ENCODE measurements around the gene ZNF675.
"Not testable (repeated sequence)": the region's sequence is repeated elsewhere in the genome, so short reads cannot be mapped to it uniquely, and the experiment has no call there.

Gene ZNF675

DNA sequence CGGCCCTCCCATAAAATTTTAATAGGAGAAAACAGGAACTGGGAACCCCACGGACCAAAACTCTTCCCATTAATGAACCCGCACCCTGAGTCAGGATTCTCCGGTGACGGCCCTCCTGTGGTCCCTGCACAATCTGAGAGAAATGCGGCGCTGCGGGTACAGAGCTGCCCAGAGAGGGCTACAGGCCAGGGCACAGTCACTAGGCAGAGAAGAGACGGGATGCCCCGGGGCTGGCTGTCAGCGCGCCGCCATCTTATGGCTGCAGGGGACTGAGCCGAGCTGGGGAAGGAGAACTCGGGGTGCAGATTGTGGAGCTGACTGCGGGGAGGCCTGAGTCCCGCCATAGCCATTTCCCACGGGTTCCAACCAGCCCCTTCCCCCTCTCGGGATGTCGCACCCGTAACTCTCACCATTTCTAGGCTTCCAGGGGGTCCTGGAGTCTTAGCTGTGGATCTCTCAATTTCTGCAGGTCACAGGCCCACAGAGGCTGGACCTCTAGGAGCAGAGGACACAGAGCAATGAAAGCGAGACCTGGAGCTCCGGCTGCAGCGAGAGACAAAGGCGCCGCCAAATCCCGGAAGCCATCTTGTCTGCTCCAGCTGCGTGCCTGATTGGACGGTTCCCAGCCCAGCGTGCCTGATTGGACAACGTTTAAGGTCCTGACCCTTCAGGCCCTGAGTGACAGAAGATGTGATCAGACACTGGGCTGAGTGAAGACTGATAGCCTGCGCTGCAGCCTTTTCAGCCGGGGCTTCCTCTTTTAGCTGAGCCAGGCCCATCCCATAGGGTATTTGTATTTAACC, at the start of gene ZNF675:
ZNF675 (minus strand) TSS at position 592 of the 803 bp plus-strand sequence; CDS start at position 413, 179 bp downstream.
- DNase-seq (ENCODE audit: low read depth, low spot score), result peak; percentile 84

DNA sequence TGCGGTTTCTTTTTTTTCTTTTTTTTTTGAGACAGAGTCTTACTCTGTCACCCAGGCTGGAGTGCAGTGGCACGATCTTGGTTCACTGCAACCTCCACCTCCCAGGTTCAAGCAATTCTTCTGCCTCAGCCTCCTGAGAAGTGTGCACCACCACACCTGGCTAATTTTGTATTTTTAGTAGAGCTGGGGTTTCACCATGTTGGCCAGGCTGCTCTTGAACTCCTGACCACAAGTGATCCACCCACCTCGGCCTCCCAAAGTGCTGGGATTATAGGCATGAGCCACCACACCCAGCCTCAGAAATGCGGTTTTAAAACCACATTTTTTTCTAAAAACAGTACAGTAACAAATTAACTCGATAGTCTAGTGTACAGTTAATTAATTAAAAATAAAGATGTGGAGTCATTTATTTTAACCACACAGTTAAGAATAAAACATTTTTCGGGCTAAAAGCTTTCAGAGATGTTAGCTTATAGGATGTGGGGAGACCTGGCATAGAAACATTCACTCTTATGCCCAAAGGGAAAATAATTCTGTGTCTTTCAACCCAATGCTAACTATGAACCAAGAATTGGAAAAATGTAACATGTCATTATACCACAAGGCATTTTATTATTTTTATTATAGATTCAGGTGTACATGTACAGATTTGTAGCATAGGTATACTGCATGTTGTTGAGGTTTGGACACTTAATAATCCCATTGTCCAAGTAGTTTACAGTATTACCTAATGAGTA, 43.9 kb upstream of the ZNF675 start:
- not testable (repeated sequence) for DNase-seq (ENCODE audit: low read depth, low spot score)

DNA sequence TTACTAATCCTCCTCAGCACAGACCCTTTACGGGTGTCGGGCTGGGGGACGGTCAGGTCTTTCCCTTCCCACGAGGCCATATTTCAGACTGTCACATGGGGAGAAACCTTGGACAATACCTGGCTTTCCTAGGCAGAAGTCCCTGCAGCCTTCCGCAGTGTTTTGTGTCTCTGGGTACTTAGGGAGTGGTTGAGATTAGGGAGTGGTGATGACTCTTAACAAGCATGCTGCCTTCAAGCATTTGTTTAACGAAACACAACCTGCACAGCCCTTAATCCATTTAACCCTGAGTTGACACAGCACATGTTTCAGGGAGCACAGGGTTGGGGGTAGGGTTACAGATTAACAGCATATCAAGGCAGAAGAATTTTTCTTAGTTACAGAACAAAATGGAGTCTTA, 37.1 kb upstream of the ZNF675 start:
- DNase-seq (ENCODE audit: low read depth, low spot score), result not testable (repeated sequence)

DNA sequence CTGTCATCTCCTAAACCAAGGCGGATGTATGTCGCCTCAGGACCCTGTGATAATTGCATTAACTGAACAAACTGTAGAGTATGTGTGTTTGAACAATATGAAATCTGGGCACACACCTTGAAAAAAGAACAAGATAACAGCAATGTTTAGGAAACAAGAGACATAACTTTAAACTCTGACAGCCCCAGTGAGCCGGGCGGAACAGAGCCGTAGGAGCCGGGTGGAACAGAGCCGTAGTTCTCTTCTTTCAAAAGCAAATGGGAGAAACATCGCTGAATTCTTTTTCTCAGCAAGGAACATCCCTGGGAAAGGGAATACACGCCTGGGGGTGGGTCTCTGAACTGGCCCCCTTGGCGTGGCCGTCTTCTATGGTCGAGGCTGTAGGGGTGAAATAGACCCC, 31.8 kb upstream of the ZNF675 start:
- DNase-seq (ENCODE audit: low read depth, low spot score), result no peak

DNA sequence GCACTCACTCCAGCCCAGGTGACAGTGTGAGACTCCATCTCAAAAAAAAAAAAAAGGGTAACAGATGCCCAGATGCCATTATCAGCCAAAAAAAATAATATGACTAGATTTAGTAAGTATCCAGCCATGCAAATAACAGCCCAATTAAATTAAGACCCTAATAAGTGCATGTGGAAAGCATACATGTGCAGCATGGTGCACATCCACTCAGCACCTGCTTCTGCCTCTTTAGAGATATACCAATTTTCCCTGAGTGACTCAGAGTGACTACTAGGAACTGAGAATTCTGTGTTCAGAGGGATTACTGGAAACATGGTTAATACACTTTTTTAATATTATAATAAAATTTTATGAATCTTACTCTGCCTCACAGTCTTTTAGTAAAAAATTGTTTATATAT, 29.8 kb upstream of the ZNF675 start:
- no peak for DNase-seq (ENCODE audit: low read depth, low spot score)

DNA sequence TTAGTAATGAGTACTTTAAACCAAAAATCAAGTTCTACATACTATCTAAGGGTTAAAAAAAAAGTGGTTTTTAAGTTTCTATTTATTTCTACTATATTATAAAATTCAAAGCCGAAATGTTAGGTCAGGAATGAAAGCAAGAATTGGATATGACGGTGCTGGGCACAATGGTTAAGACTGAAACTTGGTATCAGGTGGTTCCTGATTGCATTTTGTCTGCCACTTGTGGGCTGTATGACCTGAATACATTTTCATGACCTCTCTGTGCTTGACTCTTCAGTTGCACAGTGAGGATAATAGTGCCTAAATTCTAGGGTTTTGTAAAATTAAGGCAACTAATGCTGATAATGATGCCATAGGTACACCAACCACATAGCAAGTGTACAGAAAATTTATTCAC, 22.3 kb upstream of the ZNF675 start:
- DNase-seq (ENCODE audit: low read depth, low spot score), result no peak

DNA sequence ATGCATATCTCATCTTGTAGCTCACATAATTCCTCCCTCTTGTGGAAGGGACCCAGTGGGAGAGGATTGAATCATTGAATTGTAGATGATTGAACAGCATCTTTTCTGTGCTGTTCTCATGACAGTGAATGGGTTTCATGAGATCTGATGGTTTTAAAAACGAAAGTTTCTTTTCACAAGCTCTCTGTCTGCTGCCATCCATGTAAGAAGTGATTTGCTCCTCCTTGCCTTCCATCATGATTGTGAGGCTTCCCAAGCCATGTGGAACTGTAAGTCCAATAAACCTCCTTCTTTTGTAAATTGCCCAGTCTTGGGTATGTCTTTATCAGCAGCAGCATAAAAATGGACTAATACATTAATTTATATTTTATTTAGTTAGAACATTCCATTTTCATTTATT, 19.6 kb upstream of the ZNF675 start:
- no peak for DNase-seq (ENCODE audit: low read depth, low spot score)

DNA sequence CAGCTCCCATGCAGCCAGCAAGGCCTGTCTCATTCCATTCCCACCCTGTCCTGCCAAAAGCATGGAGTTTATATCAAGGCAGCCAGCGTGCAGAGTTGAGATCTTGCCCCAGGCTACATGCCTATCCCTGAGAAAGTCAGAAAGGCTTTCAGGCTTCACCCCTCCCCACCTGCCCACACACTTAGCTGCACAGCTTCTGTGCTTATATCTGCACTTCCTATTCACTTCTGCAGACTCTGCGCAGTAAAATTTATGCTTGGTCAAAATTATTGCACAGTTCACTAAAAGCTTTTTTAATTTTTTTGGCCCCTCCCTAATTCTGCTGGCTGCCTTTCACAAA, 12.5 kb upstream of the ZNF675 start:
- no peak for DNase-seq (ENCODE audit: low read depth, low spot score)

DNA sequence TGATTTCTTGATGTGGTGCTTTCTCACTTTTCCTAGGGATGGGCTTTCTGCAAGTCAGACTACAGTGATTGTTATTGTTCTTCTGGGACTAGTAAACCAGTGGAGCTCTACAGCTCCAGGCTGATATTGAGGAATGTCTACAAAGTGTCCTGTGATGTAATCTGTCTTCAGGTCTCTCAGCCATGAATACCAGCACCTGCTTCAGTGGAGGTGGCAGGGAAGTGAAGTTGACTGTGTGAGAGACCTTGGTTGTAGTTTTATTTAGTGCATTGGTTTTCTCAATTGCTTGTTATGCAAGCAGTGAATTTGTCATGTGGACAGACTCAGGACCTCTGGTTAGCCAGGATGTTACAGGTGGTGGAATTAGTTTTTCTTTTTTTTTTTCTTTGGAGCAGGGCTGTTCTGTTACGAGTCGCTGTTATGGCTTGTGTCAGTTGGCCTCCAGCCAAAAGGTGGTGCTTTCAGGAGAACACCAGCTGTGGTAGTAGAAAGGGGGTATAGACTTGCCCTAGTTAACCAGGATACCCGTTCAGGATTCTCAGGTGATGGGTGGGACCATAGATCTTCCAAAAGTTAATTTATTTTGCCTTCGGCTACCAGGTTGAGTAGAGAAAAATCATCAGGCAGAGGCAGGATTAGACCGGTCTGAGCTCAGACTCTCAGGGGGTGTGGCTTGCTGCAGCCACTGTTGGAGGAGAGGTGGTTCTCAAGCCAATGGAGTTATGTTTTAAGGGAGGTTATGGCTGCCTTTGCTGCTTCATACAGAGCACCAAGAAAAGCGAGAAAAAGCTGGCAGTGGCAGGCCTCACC, 11.9 kb upstream of the ZNF675 start:
- DNase-seq (ENCODE audit: low read depth, low spot score), result no peak

DNA sequence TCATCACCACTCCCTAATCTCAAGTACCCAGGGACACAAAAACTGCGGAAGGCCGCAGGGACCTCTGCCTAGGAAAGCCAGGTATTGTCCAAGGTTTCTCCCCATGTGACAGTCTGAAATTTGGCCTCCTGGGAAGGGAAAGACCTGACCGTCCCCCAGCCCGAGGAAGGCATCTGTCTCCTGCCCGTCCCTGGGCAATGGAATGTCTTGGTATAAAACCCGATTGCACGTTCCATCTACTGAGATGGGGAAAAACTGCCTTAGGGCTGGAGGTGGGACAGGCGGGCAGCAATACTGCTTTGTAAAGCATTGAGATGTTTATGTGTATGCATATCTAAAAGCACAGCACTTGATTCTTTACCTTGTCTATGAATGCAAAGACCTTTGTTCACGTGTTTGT, 5.9 kb upstream of the ZNF675 start:
- DNase-seq (ENCODE audit: low read depth, low spot score), result not testable (repeated sequence)

DNA sequence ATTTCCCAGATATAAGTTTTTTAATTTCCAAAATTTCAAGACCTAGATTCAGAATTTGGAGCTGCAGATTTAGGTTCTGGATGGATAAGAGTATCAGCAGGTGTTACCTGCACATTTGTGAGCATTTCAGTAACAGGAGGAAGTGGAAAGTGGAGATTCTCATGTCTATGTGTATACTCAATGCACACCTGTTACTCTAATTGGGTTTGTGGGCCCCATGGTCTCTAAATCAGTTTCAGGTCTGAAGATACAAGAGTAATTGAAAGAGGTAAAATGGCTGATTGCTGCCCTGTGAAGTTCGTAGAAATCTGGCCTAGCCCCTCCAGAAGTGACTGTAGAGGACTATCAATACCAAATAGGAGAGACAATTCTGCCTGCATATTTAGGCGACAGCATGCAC, 13.9 kb downstream of the ZNF675 start:
- DNase-seq (ENCODE audit: low read depth, low spot score), result no peak

DNA sequence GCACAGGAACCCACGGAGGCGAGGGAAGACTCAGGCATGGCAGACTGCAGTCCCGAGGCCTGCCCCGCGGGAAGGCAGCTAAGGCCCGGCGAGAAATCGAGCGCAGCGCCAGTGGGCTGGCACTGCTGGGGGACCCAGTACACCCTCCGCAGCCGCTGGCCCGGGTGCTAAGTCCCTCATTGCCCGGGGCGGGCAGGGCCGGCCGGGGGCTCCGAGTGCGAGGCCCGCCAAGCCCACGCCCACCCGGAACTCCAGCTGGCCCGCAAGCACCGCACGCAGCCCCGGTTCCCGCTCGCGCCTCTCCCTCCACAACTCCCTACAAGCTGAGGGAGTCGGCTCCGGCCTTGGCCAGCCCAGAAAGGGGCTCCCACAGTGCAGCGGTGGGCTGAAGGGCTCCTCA, 18.4 kb downstream of the ZNF675 start:
- DNase-seq (ENCODE audit: low read depth, low spot score), result not testable (repeated sequence)

DNA sequence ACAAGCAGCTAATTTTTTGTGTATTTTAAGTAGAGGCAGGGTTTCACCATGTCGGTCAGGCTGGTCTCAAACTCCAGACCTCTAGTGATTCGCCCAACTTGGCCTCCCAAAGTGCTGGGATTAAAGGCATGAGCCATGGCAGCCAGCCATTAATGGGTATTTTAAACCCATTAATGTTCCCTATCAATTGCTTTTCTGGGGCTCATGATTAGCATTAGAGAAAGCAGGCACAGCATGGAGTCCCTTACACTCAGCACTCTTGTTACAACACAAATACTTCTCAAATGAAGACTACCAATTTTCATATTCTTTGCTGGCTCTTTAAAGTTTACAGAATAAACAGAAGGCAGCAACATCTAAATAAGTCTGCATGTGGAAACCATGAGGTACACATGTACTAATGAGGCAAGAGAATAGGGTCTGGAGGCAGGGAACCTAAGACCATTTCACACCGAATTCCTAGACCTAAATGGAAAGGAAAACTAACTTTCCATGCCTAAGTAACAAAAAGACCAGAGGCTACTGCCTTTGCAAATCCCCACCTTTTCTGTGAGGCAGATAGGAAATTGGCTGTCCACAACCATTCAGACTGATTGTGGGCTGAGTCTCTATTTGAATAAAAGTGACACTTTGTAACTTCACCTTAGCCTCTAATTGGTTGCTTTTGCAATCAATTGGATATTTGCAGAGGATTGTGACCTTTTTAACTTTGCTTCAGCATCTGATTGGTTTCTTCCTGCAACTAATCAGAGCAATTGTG, 21.2 kb downstream of the ZNF675 start:
- DNase-seq (ENCODE audit: low read depth, low spot score), result no peak

DNA sequence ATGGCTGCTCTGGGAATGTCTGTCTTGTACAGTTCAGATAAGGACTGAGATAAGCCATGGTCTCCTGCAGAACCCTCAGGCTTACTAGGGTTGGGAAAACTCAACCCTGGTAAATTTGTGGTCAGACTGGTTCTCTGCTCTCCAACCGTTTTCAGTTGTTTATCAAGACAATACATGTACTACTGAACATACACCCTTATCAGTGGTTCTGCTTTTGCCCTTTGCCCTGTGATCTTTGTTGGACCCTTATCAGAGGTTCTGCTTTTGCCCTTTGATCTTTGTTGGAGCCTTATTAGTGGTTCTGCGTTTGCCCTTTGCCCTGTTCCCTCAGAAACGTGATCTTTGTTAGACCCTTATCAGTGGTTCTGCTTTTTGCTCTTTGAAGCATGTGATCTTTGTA, 37.2 kb downstream of the ZNF675 start:
- not testable (repeated sequence) for DNase-seq (ENCODE audit: low read depth, low spot score)
